GM21786 (cell line): ENCODE results near the gene USP54.
"Not testable (repeated sequence)": the region's sequence is repeated elsewhere in the genome, so short reads cannot be mapped to it uniquely, and the experiment has no call there.

ENCODE experiments used
- ATAC-seq: cut with Tn5 transposase; IDR thresholded peaks from one replicate; pipeline ENCODE4 v1.9.1; 2021; ENCODE audit not compliant: unreplicated experiment

The USP54 gene

GRCh38 chr10:73590881-73591799 is at the start of gene USP54:
Gene USP54 (minus strand): TSS chr10:73591342. CDS start chr10:73575658, 15,684 bp downstream.
- no peak for ATAC-seq

DNA sequence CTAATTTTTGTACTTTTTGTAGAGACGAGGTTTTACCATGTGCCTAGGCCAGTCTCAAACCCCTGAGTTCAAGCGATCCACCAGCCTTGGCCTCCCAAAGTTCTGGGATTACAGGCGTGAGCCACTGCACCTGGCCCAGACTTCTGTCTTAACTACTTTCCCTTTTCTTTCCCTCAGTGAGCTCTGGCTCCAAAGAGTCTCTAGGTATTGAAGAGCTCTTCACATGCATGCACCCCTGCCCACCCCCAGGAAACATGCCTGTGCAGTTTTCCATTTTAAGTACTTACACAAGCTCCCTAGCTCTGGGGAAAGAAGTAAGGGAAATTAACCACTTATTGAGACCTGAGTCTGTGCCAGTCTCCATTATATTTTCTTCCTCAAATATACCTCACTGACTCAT is 48.1 kb upstream of the USP54 start:
- no peak for ATAC-seq

- ATAC-seq: no peak
Observed at GRCh38 chr10:73635781-73636180, 44.6 kb upstream of the USP54 start.

- no peak for ATAC-seq
Observed at GRCh38 chr10:73634421-73634820, 43.3 kb upstream of the USP54 start.

DNA sequence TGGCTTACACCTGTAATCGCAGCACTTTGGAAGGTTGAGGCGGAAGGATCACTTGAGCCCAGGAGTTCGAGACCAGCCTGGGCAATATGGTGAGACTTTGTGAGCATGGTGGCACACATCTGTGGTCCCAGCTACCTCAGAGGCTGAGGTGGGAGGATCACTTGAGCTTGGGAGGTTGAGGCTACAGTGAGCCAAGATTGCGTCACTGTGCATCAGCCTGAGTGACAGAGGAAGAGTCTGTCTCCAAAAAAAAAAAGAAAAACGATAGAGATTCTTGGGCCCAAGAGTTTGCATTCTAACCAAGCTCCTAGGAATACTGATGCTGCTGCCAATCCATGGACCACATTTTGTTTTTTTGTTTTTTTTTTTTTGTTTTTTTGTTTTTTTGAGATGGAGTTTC is 38.0 kb upstream of the USP54 start:
- no peak for ATAC-seq

DNA sequence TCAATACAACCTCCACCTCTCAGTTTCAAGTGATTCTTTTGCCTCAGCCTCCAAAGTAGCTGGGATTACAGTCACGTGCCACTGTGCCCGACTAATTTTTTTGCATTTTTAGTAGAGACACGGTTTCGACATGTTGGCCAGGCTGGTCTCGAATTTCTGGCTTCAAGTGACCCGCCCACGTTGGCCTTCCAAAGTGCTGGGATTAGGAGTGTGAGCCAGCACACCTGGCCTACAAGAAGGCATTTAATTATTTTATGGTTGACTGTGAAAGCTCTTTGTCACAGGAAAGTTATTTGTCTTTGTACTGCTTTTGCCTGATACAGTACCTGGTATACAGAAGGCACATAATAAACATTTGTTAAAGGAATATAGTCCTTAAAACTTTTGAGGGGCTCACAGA is 37.3 kb upstream of the USP54 start:
- ATAC-seq: no peak

- ATAC-seq: no peak
Observed at GRCh38 chr10:73627300-73627699, 36.2 kb upstream of the USP54 start.

- ATAC-seq: peak; percentile 95
Observed at GRCh38 chr10:73625884-73626752, 35.0 kb upstream of the USP54 start.

DNA sequence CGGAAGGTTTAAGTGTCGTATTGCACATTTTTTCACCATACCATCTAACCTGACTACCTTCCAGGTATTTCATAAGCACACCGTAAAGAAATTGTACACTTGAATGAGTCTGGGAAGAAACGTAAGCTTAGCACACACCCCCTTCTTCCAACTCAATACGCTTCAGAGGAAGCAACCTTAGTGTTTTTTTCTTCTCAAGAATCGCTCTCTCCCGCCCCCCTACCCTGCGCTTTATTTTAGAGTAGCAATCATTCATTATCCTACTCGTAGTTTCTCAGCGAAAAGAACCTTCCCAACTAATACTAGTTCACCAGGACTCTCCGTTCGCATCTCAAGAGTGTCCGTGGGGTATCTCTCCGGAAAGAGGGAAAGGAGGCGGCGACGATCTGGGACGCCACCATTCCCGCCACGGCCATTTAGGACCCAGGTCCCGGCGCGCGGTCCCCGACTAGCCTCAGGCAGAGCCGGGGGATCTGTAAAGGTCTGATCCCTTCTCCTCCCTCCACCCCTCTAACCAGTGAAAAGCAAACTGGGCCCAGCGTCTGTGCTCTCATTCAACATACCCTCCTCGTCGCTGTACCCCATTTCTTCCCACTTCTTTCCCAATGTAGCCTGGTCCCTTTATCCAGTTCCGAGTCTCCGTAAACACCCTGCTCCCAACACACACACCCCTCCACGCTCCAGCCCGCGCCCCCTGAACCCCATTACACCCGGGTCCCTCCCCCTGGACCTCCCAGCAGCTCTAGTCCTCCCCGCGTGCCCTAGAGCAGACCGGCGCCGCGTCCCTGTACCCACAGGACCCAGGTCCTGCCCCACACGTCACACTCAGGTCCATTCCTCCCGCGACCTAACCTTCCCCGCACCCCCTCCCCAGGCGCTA is 34.1 kb upstream of the USP54 start:
- peak; percentile 34 for ATAC-seq

GRCh38 chr10:73623056-73623455 is 31.9 kb upstream of the USP54 start:
- ATAC-seq: no peak

DNA sequence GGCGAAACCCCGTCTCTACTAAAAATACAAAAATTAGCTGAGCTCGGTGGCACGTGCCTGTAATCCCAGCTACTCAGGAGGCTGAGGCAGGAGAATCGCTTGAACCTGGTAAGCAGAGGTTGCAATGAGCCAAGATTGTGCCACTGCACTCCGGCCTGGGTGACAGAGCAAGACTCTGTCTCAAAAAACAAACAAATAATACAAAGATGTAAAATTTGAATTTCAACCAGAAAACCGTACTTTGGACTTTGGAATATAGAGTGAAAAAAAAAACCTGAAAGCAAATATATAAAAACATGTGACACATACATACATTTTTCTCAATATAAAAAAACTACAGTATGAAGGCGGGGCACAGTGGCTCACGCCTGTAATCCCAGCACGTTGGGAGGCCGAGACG is 29.8 kb upstream of the USP54 start:
- not testable (repeated sequence) for ATAC-seq

GRCh38 chr10:73617143-73617542 is 26.0 kb upstream of the USP54 start:
- not testable (repeated sequence) for ATAC-seq

DNA sequence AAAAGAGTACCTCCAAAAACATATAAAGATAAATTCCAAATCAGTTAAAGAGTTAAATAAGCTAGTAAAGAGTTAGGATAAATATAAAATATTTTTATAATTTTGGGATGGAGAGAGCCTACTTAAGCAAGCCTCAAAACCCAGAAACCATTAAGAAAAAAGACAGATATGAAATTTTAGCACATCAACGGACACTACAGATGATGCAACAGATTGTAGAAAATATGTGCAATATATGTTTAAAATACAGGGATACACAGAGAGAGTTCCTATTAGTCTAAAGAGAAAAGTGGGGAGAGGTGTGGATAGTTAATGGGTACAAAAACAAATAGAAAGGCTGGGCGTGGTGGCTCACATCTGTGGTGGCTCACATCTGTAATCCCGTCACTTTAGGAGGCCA is 23.6 kb upstream of the USP54 start:
- ATAC-seq: no peak

- no peak for ATAC-seq
Observed at GRCh38 chr10:73609116-73609515, 18.0 kb upstream of the USP54 start.

- no peak for ATAC-seq
Observed at GRCh38 chr10:73601486-73601921, 10.4 kb upstream of the USP54 start.

DNA sequence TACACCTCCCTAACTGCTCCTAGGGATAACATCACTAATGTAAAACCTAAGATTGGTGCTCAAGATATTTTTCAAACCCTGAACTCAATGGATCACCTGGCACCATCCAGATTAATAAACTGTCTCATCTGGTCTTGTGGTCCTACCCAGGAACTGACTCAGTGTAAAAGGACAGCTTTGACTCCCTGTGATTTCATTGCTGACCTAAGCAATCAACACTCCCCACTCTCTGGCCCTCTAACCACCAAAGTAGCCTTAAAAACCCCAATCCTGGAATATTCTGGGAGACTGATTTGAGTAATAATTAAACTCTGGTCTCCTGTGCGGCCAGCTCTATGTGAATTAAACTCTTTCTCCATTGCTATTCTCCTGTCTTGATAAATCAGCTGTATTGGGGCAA is 6.2 kb upstream of the USP54 start:
- no peak for ATAC-seq

- ATAC-seq: no peak
Observed at GRCh38 chr10:73593812-73594211, 2.7 kb upstream of the USP54 start.

DNA sequence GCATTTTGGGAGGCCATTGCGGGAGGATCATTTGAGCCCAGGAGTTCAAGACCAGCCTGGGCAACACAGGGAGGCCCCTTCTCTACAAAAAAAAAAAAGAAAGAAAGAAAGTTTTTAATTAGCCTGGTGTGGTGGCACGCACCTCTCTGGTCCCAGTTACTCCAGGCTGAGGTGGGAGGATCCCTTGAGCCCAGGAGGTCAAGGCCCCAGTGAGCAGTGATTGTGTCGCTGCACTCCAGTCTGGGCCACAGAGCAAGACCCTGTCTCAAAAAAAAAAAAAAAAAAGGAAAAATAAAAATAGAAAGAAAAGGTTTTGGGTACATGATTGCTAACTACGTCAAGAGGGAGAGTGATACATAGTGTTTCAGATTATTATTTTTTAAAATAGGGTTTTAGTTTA is 2.0 kb upstream of the USP54 start:
- ATAC-seq: no peak

- no peak for ATAC-seq
Observed at GRCh38 chr10:73591935-73592699, 975 bp upstream of the USP54 start.

- ATAC-seq: no peak
Observed at GRCh38 chr10:73589563-73590126, 1.5 kb downstream of the USP54 start.
